Skin epidermis (tissue), 12 donors: ENCODE data around the gene MTMR2.
"Not testable (repeated sequence)": the region's sequence is repeated elsewhere in the genome, so short reads cannot be mapped to it uniquely, and the experiment has no call there.

Source experiments
- H3K27ac ChIP-seq, 21 experiments: fragments of 200-600 bp; sonication (generic) in 11 of 21; one replicate each; pipeline ENCODE4 v1.5.0; 2020; ENCODE audit warnings: mild to moderate bottlenecking in 3 of 21, inconsistent platforms in 2 of 21, moderate library complexity in 2 of 21
- H3K4me3 ChIP-seq, 7 experiments: fragments of 200-600 bp; sonication (generic) in 2 of 7; one replicate each; pipeline ENCODE4 v1.5.0; 2020; ENCODE audit warnings: inconsistent platforms in 2 of 7, mild to moderate bottlenecking in 2 of 7, moderate library complexity in 1 of 7

The MTMR2 gene

GRCh38 chr11:95892492-95892891, 31.4 kb downstream of the MTMR2 start:
- Histone ChIP-seq H3K27ac (no peak overlapping the region), H3K4me3 (no peak overlapping the region)

GRCh38 chr11:95891423-95892170, 32.3 kb downstream of the MTMR2 start:
- H3K27ac ChIP-seq: peak overlapping the region in 1 of 21 experiments; percentile 0
- H3K4me3 ChIP-seq: no peak overlapping the region

GRCh38 chr11:95888852-95889251, 35.1 kb downstream of the MTMR2 start:
- H3K4me3 ChIP-seq: no peak overlapping the region
- no peak overlapping the region for H3K27ac ChIP-seq

- Histone ChIP-seq H3K27ac (no peak overlapping the region), H3K4me3 (no peak overlapping the region)
Measured at GRCh38 chr11:95888439-95888838, 35.5 kb downstream of the MTMR2 start.

- H3K27ac ChIP-seq: no peak overlapping the region
- H3K4me3 ChIP-seq: no peak overlapping the region
Measured at GRCh38 chr11:95886462-95886861, 37.4 kb downstream of the MTMR2 start.

- Histone ChIP-seq H3K27ac (no peak overlapping the region), H3K4me3 (no peak overlapping the region)
Measured at GRCh38 chr11:95884802-95885201, 39.1 kb downstream of the MTMR2 start.

GRCh38 chr11:95884376-95884775, 39.5 kb downstream of the MTMR2 start:
- no peak overlapping the region for H3K4me3 ChIP-seq
- H3K27ac ChIP-seq: no peak overlapping the region

- Histone ChIP-seq H3K4me3 (no peak overlapping the region), H3K27ac (peak overlapping the region in 1 of 21 experiments; percentile 21)
Measured at GRCh38 chr11:95883381-95883780, 40.5 kb downstream of the MTMR2 start.

GRCh38 chr11:95877291-95877690, 46.6 kb downstream of the MTMR2 start:
- Histone ChIP-seq H3K27ac (peak overlapping the region in 1 of 21 experiments; percentile 39), H3K4me3 (no peak overlapping the region)

GRCh38 chr11:95870877-95871276, 53.0 kb downstream of the MTMR2 start:
- H3K27ac ChIP-seq, H3K4me3 ChIP-seq: not testable (repeated sequence)

- Histone ChIP-seq H3K27ac (no peak overlapping the region), H3K4me3 (no peak overlapping the region)
Measured at GRCh38 chr11:95867105-95867504, 56.8 kb downstream of the MTMR2 start.

GRCh38 chr11:95863486-95864140, 60.3 kb downstream of the MTMR2 start:
- H3K27ac ChIP-seq: no peak overlapping the region
- H3K4me3 ChIP-seq: no peak overlapping the region

GRCh38 chr11:95860024-95860423, 63.9 kb downstream of the MTMR2 start:
- not testable (repeated sequence) for H3K4me3 ChIP-seq, H3K27ac ChIP-seq

- H3K4me3 ChIP-seq, H3K27ac ChIP-seq: not testable (repeated sequence)
Measured at GRCh38 chr11:95854362-95854761, 69.5 kb downstream of the MTMR2 start.

- no peak overlapping the region for H3K27ac ChIP-seq
Measured at GRCh38 chr11:95853862-95854261, 70.0 kb downstream of the MTMR2 start.

GRCh38 chr11:95853138-95853537, 70.8 kb downstream of the MTMR2 start:
- Histone ChIP-seq H3K4me3 (no peak overlapping the region), H3K27ac (no peak overlapping the region)

More at GRCh38 chr11:95853862-95854261, 70.0 kb downstream of the MTMR2 start:
- no peak overlapping the region for H3K4me3 ChIP-seq

GRCh38 chr11:95850137-95850536, 73.8 kb downstream of the MTMR2 start:
- H3K27ac ChIP-seq: no peak overlapping the region
- no peak overlapping the region for H3K4me3 ChIP-seq

GRCh38 chr11:95849087-95849825, 74.7 kb downstream of the MTMR2 start:
- Histone ChIP-seq H3K27ac (no peak overlapping the region), H3K4me3 (no peak overlapping the region)

- no peak overlapping the region for H3K27ac ChIP-seq
- no peak overlapping the region for H3K4me3 ChIP-seq
Measured at GRCh38 chr11:95845167-95845566, 78.7 kb downstream of the MTMR2 start.

- H3K27ac ChIP-seq: peak overlapping the region in 3 of 21 experiments; percentile 22 to 32 (median 23)
Measured at GRCh38 chr11:95835768-95836488, 88.0 kb downstream of the MTMR2 start.

More at GRCh38 chr11:95835768-95836488, 88.0 kb downstream of the MTMR2 start:
- H3K4me3 ChIP-seq: no peak overlapping the region
